ENCODE results near the gene PKHD1. TPM values are rescaled to one million over a fixed set of nuclear protein-coding genes. Genes with fewer than 3 reads are reported as not detected.

The PKHD1 gene
- total RNA-seq, 2 donors from 2014 or later = 33.3 to 53.4 TPM

DNA sequence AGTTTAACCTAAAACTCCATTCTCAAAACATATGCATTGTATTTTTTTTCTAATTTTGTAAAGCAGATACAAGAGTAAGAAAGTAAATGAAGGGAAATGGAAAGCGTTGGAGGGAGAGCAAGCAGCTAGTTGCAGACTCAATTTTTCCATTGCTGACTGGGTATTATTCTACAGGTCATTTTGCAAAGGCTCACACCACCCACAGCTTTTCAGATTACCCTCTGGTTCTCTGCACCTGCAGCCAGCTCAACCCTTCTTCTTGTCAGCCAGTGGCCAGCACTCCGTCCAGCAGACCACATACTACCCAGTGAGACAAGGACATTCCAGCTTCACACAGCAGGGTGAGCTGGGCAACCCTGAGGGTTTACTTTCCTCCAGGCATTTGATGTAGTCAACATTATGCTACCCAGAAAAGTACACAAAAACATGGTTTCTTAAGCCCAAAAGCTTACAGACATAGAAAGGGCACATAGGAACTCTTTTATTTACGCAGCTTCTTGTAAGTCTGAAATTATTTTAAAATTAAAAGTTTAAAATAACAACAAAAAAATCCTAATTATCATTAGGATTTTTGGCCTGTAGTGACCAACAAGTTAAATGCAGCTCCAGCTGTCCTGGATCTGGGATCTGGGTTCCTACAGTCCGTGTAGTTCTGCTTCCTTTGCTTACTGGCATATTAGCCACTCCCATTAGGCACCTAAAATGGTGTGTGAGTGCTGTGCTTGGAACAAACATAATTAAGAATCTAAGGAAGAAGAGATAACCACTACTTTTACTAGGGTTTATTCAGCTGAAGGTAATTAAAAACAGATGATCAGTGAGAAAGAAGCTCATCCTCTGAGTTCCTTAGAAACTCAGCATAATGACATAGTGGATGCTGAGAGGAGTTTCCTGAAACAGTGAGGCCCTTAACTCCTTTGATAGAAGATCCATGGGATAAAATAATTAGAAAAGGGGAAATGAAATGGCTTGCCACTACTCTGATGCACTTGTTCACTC, 185.3 kb downstream of the PKHD1 start:
- no peaks in the 10 kb centered on the region for H3K4me1 ChIP-seq
- ATAC-seq (no peak), DNase-seq (no peak)
- no peaks in the 10 kb centered on the region for H3K9me3 ChIP-seq
- TF ChIP-seq, protein P1, sequence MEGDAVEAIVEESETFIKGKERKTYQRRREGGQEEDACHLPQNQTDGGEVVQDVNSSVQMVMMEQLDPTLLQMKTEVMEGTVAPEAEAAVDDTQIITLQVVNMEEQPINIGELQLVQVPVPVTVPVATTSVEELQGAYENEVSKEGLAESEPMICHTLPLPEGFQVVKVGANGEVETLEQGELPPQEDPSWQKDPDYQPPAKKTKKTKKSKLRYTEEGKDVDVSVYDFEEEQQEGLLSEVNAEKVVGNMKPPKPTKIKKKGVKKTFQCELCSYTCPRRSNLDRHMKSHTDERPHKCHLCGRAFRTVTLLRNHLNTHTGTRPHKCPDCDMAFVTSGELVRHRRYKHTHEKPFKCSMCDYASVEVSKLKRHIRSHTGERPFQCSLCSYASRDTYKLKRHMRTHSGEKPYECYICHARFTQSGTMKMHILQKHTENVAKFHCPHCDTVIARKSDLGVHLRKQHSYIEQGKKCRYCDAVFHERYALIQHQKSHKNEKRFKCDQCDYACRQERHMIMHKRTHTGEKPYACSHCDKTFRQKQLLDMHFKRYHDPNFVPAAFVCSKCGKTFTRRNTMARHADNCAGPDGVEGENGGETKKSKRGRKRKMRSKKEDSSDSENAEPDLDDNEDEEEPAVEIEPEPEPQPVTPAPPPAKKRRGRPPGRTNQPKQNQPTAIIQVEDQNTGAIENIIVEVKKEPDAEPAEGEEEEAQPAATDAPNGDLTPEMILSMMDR (IDR thresholded peaks at IDR 0.05) = no peak
- TF ChIP-seq POLR2A (IDR thresholded peaks at IDR 0.05) = no peak
- no peak overlapping the region for H3K27ac ChIP-seq
- intact Hi-C loops (cut with DNase I) = no loop called here
- WGBS, 2 donors = 76 to 77% methylated on average over 4 of the region's 4 CpGs
- H3K4me3 ChIP-seq = no peak overlapping the region
- no peaks in the 10 kb centered on the region for H3K27me3 ChIP-seq
- no peaks in the 10 kb centered on the region for H3K36me3 ChIP-seq (replicated peaks in 1 of 2; ENCODE audit: insufficient read depth in 1 of 2, low read depth in 2 of 2)

DNA sequence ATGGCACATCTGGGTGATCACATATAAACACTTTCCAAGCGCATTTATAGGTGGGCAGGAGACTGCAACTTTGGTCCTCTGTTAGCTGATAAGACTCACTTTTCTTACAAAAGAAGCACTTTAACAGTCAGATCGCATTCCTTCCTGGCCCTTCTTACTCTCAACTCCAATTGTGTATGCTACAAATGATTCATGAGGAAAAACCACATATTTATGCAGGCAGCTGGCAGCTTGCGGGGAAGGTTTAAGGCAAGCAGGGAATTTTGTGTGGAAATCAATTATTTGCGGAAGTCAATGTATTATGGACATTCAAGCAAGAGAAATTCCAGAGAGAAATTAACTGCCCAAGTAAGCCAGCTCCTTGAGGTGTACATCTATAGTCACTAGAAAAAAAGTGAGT, 194.0 kb downstream of the PKHD1 start:
- intact Hi-C loops (cut with DNase I) = no loop called here
- Histone ChIP-seq H3K4me1 (no peaks in the 10 kb centered on the region), H3K4me3 (no peak overlapping the region), H3K27me3 (no peaks in the 10 kb centered on the region), H3K9me3 (no peaks in the 10 kb centered on the region), H3K27ac (no peak overlapping the region), H3K36me3 (replicated peaks in 1 of 2; ENCODE audit: insufficient read depth in 1 of 2, low read depth in 2 of 2) (peaks cover 0 to 2% of the 10 kb centered on the region in 2 donors)
- WGBS, 2 donors = 77 to 83% methylated on average over 4 of the region's 4 CpGs
- ATAC-seq = no peak
- TF ChIP-seq, protein P1 (IDR thresholded peaks at IDR 0.05) = no peak
- no peak for TF ChIP-seq POLR2A (IDR thresholded peaks at IDR 0.05)
- no peak for DNase-seq

DNA sequence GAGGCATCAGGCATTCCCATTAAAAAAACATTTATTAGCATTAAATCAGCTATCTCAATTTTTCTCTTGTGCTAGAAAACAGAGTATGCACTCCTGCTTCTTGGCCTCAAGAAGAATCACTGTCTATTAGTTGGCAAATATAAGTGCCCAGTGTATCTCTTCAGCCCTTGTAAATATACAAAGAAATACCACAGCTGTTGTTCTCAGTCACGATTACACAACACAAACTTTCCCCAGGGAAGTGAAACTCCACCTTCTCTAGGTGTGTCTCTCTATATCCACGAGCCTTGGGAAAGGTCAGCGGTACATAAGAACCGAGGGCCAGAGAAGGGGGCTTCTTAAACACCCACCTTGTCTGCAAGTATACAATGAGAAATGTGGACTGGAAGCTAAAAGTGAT, 194.7 kb downstream of the PKHD1 start:
- intact Hi-C loops (cut with DNase I) = no loop called here
- TF ChIP-seq, protein P1 (IDR thresholded peaks at IDR 0.05) = no peak
- no peak for TF ChIP-seq POLR2A (IDR thresholded peaks at IDR 0.05)
- peaks cover 0 to 2% of the 10 kb centered on the region in 2 donors for H3K36me3 ChIP-seq (replicated peaks in 1 of 2; ENCODE audit: insufficient read depth in 1 of 2, low read depth in 2 of 2)
- no peak overlapping the region for H3K27ac ChIP-seq
- ATAC-seq (no peak), DNase-seq (no peak)
- H3K9me3 ChIP-seq = no peaks in the 10 kb centered on the region
- no peaks in the 10 kb centered on the region for H3K27me3 ChIP-seq
- H3K4me3 ChIP-seq = no peak overlapping the region
- no peaks in the 10 kb centered on the region for H3K4me1 ChIP-seq
- 53 to 63% methylated on average over 4 of the region's 4 CpGs for WGBS, 2 donors

DNA sequence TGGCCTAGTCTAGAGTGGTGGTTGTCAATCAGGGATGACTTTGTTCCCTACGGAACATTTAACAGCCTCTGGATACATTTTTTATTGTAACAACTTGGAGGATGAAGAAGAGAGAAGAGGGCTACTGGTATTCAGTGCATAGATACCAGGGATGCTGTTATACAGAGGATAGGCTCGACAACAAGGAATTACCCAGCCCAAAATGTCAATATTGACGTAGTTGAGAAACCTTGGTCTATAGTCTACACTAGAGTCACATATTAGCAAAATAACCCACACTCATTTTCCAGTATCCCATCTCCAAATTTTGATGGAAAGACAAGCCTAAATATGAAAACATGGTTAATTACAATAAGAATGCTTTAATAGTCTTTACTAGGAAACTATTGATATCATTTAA, 195.1 kb downstream of the PKHD1 start:
- 73 to 75% methylated on average over 3 of the region's 3 CpGs for WGBS, 2 donors
- Histone ChIP-seq H3K4me1 (no peaks in the 10 kb centered on the region), H3K4me3 (no peak overlapping the region), H3K27ac (no peak overlapping the region), H3K9me3 (no peaks in the 10 kb centered on the region), H3K36me3 (replicated peaks in 1 of 2; ENCODE audit: insufficient read depth in 1 of 2, low read depth in 2 of 2) (peaks cover 0 to 2% of the 10 kb centered on the region in 2 donors), H3K27me3 (no peaks in the 10 kb centered on the region)
- ATAC-seq (no peak), DNase-seq (no peak)
- intact Hi-C loops (cut with DNase I) = no loop called here
- TF ChIP-seq, protein P1 (IDR thresholded peaks at IDR 0.05) = no peak
- no peak for TF ChIP-seq POLR2A (IDR thresholded peaks at IDR 0.05)

Data from body of pancreas (tissue), 4 donors.